GM21576 (cell line): ENCODE data around the gene GSDME.

ENCODE experiments used
- ATAC-seq: cut with Tn5 transposase; IDR thresholded peaks from one replicate; pipeline ENCODE4 v1.9.1; 2021; ENCODE audit warnings: mild to moderate bottlenecking, moderate library complexity; ENCODE audit not compliant: unreplicated experiment

GSDME gene

DNA sequence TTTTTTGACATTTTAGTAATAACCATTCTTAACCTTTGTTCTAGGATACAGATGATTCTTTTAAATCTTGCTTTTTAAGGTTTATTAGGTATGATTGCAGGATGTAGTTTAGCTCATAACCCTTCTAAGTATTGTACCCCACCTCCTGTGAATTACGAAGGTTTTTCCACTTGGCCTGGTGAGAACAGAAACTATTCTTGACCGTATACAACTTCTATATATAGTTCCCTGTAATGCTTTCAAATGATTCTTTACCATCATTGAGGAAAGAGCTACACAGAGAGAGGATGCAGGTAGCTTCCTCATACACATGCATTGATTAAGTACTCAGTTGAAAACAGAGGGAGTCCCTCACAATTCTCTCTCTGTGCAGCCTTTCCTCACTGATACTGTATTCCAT lies 97.8 kb downstream of the GSDME start:
- peak; percentile 89 for ATAC-seq

DNA sequence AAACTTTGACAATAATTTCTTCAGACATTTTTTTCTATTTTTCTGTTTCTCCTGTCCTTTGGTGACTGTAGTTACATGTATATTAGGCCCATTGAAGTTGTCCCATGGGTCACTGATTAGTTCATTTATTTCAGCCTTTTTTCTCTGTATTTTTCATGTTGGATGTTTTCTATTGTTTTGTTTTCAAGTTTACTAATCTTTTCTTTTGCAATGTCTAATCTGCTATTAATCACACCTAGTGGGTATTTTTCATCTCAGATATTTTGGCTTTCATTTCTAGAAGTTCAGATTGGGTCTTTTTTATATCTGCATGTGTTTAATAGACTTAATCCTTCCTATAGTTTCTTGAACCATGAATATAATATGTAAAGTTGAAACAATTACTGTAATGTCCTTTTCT lies 99.3 kb downstream of the GSDME start:
- ATAC-seq: no peak

DNA sequence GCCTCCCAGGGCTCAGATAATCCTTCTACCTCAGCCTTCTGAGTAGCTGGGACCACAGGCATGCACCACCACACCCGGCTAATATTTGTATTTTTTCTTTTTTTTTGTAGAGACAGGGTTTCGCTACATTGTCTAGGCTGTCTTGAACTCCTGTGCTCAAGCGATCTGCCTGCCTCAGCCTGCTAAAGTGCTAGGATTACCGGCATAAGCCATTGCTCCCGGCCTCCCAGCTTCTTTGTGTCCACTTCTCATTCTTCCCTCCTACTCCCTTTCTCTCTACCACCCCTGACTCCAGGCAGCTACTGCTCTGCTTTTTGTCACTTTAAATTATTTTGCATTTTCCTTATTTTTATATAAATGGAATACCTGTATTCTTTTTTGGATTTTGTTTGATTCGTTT lies 100.7 kb downstream of the GSDME start:
- ATAC-seq: no peak

DNA sequence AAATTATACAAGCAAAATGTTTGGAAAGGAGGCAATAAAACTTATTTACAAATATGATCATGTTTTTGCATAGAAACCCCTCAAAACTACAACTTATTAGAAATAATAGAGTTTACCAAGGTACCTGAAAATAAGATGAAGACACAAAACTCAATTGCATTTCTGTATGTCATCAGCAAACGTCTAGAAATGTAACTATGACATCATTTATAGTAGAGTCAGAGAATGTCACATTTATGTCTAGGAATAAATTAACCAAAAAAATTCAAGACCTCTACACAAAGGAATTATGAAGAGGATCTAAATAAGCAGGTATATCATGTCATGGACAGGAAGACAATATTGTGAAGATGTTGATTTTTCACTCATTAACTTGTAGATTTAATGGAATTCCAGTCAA lies 103.0 kb downstream of the GSDME start:
- no peak for ATAC-seq

DNA sequence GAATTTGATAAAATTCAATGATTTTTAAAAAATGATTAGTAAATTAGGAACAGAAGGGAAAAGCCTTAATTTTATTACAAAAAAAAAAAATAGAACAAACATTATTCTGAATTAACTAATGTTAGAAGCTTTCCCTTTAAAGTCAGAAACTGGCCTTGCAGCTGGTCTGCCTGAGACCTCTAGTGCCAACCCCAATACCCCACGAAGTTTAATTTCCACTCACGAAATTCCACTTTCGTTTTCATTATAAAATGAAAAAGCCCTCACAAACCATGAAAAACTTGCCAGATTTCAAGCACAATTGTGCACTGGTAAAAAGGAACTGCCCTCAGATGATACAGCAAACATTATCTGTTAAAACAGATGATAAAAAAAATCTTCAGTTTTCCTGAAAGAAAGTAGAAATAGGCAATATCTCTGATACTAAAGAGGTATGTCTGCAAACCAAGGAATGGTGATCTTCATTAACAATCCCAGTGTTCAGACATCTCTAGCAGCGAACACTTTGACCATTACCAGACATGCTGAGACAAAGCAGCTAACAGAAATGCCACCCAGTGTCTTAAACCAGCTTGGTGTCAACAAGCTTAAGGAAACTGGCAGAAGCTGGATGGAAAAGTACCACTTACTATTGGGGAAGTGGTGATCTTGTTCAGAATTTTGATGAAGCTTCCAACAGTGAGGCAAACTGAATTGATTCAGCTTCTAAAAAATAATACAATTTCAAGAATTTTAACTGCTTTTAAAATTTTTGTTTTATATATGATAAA lies 103.8 kb downstream of the GSDME start:
- no peak for ATAC-seq

DNA sequence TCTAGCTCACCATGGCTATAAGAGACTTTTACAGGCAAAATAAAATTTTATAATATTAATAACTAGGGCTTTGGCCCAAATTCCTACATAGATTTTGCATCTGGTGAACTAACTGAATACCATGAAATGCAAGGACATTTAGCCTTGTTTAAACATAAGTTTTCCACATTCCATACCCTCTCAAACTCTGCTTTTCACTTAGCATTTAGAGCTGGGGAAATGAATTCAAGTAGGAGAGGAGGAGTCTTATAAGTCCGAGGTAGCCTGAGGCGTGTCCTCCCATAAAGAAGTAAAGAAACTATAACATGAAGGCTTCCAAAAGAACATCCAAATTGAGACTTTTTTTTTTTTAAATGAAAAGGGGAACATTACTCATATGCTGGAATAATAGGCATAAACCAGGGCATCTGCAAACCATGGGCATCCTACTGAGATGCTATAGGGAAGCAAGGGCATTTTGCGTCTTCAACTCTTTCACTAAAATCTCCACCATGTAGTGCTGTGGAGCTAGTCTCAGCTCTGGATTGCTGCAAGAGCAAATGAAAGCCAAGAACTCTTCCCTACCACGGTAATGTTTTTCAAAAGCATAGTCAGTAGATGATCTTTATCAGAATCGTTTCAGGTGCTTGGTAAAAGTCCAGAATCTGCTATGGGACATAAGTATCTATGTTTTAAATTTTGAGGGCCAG lies 104.9 kb downstream of the GSDME start:
- ATAC-seq: no peak
